B cell (primary cell): Measurements from ENCODE around the gene MAPK4.

ENCODE experiments used
- EZH2 ChIP-seq: IDR thresholded peaks from 2 replicates; pipeline ENCODE4 v1.6.1; 2012; ENCODE audit warnings: borderline replicate concordance, low read depth, mild to moderate bottlenecking, moderate library complexity, low read length; ENCODE audit not compliant: insufficient read depth, poor library complexity, severe bottlenecking
- TF ChIP-seq, protein P1 (sequence below): fragments of 200-600 bp; IDR thresholded peaks from one replicate; pipeline ENCODE4 v1.8.0; 2022; ENCODE audit warnings: antibody characterized with exemption, mild to moderate bottlenecking

DNA sequence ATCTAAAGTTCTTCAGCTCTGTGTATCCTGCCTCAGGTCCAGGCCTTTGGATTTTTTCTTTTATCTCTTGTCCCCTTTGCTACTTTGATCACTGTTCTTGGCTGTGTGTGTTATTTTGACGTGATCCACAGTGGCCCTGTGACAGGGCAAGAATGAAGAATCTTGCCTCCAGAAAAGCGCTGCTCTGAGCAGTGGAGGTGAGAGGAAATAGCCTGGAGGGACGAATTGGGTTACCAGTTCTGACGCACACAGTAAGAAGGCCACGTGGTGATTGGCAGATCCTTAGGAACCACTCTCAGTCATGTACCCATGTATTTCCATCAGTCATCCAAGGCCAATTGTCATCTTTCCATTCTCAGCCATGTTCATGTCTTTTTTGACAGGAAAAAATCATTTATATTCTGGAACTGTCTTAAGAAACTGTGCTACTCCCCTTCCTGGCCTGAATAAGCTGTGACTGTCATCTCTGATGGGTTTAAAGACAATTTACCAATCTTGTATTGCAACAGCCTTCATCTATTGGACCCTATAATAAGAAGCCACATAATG lies 47.6 kb downstream of the MAPK4 start:
- TF ChIP-seq EZH2, result no peak
- TF ChIP-seq, protein P1, sequence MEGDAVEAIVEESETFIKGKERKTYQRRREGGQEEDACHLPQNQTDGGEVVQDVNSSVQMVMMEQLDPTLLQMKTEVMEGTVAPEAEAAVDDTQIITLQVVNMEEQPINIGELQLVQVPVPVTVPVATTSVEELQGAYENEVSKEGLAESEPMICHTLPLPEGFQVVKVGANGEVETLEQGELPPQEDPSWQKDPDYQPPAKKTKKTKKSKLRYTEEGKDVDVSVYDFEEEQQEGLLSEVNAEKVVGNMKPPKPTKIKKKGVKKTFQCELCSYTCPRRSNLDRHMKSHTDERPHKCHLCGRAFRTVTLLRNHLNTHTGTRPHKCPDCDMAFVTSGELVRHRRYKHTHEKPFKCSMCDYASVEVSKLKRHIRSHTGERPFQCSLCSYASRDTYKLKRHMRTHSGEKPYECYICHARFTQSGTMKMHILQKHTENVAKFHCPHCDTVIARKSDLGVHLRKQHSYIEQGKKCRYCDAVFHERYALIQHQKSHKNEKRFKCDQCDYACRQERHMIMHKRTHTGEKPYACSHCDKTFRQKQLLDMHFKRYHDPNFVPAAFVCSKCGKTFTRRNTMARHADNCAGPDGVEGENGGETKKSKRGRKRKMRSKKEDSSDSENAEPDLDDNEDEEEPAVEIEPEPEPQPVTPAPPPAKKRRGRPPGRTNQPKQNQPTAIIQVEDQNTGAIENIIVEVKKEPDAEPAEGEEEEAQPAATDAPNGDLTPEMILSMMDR, result no peak
